ENCODE results near the gene FMOD.
A peak's percentile ranks its signal among the peaks of the same experiment; 100 is the strongest.

Gene FMOD

DNA sequence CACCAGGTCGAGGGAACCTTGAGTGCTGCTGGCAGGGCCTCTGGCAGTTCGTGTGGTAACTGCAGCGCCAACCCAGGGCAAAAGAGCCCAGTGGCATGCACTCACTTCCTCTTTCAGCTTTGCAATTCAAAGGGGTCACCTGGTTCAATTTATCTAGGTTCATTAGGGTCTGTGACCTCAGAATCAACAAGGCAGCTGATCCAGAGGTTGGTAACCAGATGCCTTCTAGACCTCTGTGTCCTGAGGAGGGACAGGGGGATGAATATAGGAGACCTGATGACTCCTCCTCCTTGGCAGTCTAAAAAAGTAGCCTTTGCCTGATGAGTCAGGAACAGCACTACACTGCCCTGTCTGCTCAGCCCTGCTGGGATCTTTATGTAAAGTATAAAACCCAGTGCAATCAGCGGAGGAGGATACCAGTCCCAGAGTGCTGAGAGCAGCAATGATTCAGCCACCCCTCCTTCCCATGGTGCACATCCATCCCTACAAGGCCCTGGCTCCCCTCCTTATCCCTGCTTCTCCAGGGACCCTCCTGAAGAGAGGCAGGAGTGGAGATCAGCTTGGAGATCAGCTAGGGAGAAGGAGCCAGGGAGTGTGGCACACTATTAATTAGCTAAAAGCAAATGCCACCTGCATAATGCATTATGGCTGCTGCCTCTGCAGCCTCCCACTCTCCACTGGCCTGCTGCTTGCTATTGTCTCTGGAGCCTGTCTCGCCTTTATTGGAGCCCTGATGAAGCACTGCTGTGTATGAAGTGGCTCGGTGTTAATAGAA, 11.2 kb upstream of the FMOD start:
- no peak for DNase-seq (ENCODE audit: low read depth in 2 of 2)

DNA sequence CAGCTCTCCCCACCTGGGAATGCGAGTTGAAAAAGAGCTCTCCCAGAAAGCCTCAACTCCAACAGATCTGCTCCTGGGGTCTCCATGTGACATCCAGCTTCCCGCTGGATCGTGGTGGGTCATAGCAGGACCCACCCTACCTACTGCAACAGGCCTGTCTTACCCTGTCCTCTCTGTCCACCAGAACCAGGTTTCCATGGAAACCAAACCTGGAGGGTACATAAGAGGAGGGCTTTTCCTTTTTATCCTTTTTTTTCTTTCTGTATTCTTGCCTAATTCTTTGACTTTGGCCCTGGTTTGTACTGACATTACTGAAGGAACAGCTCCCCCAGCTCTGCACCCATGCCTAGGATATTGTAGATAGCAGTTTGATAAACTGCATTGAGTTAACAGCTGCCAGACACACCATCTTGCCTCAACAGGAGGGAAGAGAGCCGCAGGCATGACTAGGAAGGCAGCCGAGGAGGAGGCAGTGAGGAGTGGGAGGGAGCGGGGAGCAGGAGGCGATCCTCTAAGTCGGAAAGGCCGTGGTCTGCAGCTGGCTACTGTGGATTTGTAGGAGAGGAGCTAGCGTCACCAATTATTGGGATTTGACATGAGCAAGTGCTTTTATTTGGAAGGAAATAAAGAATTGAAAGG, 9.7 kb upstream of the FMOD start:
- DNase-seq (ENCODE audit: low read depth in 2 of 2): no peak

DNA sequence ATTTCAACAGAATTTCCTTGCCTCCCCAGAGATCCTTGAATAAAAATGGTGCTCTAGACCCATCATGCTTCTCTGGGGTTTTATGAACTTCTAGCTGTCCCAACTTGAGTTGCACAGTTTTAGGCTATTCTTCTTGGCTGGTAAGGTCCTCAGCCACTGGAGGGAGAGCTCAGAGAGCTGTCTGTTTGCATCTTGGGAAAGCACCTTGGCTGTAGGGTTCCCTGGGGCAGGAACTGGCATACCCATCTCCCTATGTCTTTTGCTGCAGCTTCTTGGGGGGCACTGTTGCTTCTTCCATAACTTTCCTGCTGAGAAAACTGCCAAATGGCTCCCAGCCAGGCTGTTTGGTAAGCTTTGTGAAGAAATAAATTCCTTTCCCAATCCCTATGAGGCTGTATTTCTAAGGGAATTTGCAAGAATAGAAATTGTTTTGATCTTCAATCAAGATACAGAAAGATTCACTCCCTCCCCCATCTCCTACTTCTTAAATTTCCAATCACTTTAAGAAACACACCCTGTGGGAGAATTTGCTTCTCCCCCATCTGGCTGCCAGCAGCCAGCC, 8.2 kb upstream of the FMOD start:
- DNase-seq (ENCODE audit: low read depth in 2 of 2): no peak

DNA sequence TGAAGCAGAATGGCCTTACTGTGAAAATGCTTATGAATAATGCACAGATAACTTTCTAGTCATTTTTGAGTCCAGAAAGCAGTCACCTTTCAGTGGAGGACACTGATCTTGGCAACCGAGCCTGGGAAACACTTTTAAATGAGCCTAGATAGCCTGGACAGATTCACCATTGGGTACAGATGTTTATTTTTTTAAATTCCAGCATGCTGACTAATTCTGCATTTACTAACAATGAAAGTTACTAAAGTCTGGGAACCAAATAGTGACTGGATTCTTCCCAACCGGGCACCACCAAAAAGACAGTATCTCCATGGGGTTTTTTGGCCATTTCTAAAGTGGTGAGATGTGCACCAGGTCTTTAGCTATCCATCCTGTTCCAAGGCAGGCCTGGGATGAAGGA, 3.3 kb upstream of the FMOD start:
- no peak for DNase-seq (ENCODE audit: low read depth in 2 of 2)

DNA sequence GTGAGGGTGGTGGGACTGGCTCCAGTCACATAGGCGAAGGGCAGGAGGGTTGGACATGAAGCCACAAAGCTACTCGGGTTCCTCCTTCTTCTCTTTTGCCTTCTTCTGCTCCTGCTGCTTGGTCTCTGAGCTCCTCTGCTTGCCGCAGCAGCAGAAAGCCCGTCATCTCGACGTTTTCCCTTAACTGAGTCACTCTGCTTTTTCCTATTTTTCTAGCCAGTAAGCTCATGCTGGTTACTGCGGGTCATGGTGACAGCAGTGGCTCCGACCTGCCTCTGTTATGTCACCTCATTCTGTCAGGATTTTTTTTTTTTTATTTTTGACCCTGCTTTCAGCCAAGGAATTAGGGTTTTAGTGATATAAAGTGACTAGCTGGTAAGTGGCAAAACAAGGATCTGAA, 2.6 kb upstream of the FMOD start:
- no peak for DNase-seq (ENCODE audit: low read depth in 2 of 2)

DNA sequence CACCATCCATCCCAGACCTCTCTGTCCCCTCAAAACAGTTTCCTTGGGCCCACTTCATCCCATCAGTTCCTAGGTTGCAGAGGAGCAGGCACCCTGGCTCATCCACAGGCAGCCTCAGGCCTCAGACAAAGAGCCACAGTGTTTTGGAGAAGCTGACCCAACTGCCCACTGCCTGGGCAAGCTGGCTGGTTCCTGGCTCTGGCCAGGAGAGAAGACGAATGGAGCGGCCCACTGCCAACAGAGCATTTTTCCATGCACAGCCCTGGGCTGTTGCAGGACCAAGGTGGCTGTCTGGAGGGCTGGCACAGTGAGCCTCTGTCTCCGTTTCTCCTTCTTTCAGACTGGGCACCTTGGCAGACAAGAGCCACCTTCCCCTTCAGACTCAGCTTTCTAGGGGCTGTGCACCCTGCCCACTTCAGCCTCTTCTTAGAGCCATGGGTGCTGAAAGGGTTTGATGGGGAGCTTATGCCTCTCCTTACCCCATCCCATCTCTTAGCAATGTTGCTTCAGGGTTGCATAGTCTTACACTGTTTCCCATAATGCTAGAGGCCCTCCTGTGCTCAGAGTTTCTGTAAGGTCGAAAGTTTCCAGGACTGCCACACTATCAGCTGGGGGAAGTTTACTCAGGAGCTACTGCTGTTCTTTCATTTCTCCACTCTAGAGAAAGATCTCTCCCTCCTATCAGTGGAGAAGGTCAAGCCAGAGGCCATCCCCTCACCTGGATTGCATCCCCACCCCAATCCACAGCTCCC, 973 bp downstream of the FMOD start:
- DNase-seq (ENCODE audit: low read depth in 2 of 2): no peak

DNA sequence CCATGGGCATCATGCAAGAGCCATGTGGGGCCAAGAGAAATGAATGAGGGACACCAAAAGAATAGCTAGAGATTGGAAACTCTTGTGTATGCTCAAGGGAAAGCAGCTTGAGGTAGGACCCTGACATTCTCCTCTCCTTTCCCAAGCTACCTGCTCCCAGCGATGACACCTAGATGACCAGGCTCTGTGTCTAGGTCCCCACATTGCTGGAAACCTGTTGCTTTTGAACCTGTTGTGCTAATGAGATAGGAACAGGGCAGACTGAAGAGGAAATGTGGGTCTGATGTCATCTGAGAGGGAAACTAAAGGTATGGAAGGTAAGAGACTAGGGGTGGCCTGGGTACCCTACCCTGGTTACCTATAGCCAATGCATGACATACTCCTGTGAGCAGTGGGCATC, 1.8 kb downstream of the FMOD start:
- DNase-seq (ENCODE audit: low read depth in 2 of 2): no peak

DNA sequence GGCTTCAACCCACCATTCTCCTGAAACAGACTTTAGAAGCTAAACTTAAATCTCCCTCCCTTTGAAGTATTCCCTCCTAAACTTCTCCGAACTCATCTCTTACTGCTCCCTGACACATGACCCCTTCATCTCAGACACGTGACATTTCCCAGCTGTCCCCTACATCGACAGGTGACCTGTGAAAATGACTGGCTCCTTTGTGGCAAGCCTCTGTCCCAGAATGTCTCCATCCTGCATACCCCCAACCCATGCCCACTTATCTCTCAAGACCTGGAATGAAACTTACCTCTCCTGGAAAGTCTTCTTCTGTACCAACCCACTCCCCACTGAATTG, 4.2 kb downstream of the FMOD start:
- no peak for DNase-seq (ENCODE audit: low read depth in 2 of 2)

DNA sequence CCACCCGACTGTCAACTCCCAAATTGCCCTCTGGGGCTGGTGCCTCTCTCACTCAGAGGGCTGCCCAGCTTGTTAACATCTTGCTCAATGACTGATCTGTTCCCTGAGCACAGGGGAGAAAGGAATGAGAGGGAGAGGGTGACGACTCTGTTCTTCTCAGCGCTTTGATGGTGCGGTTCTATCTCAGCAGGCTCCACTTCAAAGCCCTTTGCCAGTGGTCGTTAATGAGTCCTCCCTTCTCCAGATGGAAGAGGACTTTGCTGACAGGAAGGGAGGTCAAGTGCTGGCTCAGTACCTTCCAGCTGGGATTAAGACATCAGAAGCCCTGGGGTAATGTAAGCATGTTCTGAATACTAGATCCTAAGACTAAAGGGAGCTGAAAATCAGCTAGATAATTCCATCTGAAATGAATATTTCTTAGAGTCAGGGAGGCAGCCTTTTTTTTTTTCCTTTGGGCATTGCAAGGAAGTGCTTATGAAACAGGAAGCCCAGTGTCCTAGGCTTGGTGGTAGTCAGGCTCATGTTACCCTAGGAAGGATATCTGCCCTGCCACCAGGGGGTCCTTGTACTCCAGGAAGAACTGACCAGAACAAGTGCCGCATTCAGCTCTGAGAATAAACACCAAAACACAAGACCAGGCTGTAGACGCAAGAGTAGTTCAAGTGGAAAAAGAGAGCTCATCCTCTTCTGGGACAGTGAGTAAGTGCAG, 4.7 kb downstream of the FMOD start:
- DNase-seq (ENCODE audit: low read depth in 2 of 2): no peak

DNA sequence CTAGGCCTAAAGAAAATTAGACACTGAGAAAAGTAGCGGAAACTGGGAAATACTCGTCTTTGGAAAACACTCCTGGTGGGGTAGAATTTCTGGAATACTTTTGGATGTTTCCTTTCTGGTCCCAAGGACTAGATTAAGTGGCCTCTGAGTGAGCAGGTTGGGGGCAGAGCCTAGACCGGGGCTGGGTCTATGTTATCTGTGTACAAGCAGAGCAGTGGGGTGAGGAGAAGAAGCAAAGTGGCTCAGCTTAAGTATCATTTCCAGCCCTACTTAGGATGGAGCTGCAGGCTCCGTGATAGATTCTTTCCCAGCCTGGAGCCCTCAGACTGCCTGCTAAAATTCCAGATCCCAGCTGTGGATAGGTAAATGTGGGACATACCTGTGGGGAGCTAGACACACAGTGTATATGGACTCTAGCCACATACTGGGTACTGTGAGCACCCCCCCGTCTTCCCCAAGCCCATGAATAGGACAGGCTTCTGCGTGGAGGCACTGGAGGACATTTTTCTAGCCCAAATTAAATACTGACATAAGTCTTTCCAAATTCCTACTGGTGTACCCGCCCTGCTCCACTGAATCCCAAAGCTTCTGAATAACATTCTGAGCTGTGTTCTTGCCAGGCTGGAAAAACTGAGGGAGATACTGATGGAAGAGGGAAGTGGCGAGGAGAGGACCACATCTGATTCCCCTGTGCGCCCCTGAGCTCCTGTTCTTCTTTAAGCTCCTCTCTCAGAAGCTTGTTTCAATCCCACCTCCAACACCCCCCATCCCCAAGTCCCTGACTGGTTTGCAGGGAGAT, 6.8 kb downstream of the FMOD start:
- no peak for DNase-seq (ENCODE audit: low read depth in 2 of 2)

DNA sequence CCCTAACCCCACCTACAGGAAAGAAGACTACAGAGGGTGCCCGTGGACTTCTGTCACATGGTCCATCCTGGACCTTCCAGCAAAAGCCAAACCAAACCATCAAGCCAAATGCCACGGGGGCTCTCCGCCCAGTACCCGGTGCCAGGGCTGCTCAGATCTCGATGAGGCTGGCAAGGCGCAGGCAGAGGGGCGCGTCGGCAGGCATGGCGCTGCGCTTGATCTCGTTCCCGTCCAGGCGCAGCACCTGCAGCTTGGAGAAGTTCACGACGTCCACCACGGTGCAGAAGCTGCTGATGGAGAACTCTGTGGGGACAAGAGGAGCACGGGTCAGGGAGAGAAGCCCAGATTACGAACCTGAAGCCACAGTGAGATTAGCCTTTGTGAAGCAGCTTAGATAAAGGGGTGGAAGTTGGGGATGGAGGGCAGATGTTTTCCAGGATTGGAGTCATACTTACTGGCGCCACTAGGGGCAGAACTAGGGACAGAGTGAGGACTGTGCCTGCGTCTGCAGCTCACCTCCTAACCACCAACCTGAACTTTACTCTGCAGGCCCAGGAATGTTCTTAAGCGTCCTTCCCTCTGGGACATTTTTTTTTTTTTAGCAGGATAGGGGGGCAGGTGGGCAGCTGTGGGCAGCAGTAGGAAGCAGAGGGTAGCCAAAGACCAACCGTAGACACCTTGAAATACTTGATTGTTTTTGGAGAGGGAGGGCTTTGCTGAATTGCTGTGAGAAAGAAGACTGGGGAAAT, 8.6 kb downstream of the FMOD start:
- peak in 1 of 2 donors; percentile 42 for DNase-seq (ENCODE audit: low read depth in 2 of 2)

DNA sequence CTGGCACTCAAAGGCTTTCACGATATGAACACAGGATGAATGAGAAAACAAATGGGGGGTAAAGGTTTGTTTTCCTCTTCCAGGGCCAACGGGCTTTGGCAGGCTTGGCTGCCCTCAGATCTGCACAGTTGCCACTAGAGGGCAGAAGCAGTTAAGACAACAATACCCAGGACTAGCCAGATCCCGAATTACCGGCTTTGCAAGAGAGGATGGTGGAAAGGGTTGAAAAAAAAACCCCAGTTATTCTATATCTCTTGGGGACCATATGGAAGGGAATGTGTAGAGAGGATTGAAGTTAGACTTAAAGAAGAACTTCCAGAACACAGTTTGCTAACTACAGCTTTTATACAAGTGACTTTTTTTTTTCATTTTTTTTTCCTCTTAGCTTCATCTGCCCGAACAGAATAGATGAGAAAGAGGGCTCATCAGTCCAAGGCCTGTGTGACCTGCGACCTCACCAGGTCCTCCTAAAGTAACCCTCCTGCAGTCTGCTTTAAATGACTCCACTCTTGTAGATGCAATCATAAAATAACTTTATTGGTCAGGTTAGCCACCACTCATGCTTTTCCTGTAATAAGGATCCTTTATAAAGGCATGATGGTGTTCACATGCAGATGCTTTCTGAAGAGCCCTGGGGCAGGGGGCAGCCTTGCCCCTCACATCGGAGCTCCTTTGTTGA, 10.7 kb downstream of the FMOD start:
- no peak for DNase-seq (ENCODE audit: low read depth in 2 of 2)

DNA sequence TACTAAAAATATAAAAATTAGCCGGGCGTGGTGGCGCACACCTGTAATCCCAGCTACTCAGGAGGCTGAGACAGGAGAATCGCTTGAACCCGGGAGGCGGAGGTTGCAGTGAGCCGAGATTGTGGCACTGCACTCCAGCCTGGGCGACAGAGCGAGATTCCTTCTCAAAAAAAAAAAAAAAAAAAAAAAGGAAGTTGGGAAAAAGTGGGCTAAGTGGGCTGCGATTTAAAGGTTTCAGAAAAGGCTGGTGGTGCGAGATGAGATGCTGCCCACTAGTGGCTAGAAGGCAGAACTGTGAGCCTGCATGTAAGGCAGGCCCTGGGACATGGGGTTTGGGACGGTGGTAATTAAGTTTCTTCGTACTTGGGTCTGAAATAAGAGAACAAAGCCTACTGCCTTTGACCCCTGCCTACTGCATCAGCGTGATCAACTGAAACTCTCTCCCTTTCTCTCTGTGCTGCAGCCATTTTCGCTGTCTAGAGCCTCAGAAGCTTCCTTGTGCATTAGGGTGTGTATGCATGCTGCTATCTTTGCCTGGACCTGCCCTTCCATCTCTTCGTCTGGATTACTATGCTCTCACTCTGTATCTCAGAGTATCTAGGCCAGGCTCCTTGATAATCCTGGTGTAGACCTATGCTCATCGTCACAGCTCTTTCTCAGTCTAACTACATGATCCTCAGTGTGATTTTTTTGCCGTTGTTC, 12.4 kb downstream of the FMOD start:
- no peak for DNase-seq (ENCODE audit: low read depth in 2 of 2)

DNA sequence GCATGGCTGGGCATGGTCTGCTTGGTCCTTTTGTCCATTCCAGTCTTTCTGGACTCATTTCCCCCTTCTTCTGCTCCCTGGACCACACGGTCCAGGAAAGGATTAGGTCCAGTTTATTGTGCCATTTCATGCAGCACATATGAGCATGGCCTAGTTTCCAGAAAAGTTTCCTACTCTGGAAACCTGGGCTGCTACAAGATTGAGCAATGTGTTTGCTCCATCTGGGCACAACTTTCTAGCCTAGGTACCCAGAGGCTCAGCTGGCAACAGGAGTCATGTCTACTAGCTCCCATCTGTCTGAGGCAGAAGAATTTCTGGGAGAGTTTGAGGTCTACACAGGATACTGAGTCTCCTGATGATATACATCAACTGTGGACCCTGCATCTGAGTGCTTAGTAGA, 14.8 kb downstream of the FMOD start:
- no peak for DNase-seq (ENCODE audit: low read depth in 2 of 2)

DNA sequence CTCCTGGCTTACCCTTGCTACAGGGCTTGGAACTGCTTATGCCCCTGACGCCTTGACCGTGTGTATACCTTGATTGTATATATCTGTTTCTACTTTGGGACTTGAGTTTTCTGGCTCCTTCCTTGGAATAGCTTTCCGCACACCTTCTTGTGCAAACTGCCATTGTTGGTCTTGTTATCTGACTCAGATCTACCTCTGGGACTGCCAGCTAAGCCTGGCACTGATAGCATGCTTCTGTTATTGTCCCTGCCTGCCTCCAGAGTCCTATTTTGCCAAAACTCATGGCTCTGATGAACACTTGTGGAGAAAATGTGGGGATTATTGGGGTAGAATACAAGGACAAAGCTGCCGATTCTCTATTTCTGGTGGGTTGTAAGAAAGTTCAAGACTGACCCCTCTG, 15.4 kb downstream of the FMOD start:
- DNase-seq (ENCODE audit: low read depth in 2 of 2): no peak

DNA sequence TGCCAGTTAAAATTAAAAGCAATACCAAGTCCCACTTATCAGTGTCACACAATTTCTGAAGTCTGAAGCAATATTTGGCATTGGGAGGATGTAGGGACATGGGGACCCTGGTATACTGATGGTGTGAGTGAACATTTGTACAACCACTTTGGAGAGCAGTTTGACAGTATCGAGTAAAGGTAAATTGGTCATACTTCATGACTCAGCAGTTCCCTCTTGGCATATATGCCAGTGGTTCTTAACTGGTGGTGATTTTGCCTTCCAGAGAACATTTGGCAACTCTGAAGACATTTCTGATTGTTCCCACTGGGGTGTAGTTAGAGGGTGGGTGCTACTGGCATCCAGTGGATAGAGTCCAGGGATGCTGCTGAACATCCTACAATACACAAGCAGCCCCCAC, 19.7 kb downstream of the FMOD start:
- DNase-seq (ENCODE audit: low read depth in 2 of 2): no peak

DNA sequence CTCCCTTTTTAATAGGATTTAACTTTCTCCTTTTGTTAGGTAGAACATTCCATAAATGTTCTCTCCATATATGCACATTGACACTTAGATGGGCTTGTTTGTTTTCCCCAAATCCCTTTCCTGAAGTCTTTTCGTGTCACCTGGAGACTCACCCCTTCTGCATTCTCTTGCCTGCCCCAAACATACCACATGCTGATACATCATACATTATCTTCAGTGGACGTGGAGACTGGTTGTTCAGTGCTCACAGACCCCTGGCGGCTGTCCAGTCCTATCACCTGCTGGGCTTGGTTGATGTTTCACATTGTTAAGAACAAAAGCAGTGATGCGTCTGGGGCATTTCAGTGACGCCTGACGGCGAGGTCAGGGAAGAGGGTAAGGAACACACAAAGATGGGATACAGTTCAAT, 22.2 kb downstream of the FMOD start:
- no peak for DNase-seq (ENCODE audit: low read depth in 2 of 2)

DNA sequence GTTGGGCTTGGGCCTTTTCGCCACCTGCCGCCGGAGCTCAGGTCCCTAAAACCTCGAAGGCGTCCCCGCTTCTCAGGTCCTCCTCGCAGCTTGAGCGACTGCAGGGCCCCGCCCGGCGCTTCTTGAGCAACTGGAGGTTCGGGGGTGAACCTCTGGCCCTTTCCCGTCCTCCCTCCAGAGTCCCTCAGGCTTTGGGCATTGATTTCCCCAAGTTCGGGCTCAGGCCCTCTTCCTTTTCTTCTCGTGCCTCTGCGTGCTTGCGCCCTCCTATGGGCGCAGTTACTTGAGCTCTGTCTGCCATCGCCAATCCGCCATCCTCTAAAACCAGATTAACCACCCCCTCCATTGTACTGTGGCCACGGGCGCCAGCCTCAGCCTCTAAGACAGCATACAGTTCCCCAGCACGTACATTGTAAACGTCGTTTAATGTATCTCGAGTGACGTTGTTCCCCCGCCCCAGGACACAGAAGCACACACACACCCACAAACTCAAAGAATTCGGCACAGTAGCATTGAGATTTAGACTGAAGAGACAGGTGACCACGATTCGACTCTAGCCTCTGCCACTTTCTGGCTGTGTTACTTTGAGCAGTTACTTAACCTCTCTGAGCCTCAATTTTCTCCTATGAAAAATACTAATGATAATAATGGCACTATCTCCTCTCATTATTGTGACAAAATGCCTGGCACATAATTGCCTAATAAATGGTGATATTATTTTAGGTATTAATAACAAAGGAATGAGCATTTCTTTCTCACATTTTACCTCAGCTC, 23.1 kb downstream of the FMOD start:
- DNase-seq (ENCODE audit: low read depth in 2 of 2): peak in 1 of 2 donors; percentile 32

Measured in activated CD4-positive, alpha-beta T cell treated with anti-CD3 and anti-CD28 coated beads for 24 hours (primary cell).